Activated T-helper 1 cell treated with Interleukin-2 at 50 U/mL for 16 hours (primary cell): ENCODE data around the gene NUDT4.

Experiments
- DNase-seq: peaks from one replicate; pipeline ENCODE4 v3.0.0-alpha.2; 2020; ENCODE audit warnings: low read depth

NUDT4 gene

DNA sequence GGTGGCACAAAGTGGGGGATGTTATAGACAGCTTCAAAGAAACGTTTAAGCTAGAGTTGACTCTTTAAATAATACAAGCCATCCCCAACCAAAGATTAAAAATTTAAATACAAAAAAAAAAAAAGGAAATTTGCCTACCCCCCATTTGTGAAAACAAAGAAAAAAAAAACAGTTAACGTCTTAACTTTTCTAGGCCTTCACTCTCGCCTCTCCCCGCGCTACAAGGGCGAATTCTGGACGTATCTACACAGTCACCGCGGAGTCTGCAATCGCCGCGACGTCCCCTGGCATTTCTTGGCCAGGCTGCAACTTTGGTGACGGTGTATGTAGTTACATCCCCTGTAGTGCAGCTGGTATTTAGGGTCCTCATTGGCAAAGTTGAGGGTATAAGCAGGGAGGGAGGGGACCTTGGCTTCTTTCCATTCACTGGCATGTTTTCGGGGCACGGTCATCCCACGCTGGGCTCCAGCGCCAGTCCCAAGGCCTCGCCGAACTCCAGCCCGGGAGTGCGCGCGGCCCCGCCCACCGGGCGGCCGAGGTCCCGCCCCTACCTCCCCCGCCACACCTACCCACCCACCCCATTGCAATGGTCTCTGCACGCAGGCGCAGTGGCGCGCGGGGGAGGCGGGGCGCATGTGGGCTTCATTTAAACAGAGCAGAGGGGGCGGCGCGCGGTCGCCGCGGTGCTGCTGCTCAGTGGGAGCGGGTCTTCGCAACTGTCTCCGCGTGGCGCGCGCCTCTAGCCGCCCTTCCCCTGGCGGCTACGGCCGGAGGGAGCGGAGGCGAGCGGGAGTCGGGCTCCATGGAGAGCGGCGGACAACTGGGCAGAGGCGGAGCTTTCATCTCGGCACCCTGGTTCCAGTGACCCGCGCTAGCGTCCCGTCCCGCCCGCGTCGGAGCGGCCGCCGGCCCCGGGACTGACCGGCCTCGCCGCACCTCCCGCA, at the start of gene NUDT4:
Gene NUDT4, plus strand, starts transcription at position 674 of the 944 bp plus-strand sequence. CDS start 398 bp downstream, outside the sequence.
- peak; percentile 96 for DNase-seq

DNA sequence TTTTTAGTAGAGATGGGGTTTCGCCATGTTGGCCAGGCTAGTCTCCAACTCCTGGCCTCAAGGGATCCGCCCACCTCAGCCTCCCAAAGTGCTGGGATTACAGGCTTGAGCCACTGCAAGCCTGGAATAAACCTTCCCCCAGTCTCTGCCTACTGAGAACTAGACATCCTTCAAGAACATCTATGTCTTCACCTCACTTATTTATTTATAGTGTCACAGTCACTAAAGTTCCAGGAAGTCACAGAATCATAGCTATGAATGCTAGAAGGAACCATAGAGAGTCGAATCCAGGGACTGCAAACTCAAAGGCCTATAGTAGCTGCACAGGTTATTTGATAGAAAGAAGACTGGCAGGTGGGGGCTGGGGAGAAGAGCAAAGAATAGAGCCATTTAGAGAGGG, 44.7 kb upstream of the NUDT4 start:
- no peak for DNase-seq

DNA sequence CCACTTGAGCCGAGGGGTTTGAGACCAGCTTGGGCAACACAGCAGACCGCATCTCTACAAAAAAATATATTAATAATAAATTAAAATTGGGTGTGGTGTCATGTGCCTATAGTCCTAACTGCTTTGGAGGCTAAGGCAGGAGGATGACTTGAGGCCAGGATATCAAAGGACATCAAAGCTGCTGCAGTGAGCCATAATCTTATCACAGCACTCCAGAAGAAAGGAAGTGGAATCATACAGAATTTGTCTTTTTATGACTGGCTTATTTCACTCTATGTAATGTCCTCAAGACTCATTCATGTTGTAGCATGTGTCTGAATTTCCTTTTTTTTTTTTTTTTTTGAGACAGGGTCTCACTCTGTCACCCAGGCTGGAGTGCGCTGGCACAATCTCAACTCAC, 43.9 kb upstream of the NUDT4 start:
- DNase-seq = no peak

DNA sequence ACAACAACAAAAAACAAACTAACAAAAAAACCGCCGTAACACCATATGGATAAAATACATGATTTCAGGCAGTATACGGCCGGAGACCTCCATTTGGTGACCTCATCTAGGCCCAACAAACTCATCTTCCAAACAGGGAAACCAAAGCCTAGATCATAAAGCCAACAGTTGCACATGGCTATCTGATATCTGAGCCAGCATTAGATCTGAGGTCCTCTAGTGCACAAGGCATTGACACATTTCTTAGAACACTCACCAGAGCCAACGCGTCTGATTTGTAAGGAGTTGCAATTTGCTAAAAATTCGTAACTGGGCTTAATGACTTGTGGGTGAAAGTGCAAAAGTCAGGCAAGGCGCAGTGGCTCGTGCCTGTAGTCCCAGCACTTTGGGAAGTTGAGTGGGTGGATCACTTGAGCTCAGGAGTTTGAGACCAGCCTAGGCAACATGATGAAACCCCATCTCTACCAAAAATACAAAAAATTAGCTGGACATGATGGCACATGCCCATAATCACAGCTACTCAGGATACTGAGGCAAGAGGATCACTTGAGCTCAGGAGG, 42.0 kb upstream of the NUDT4 start:
- DNase-seq = no peak

DNA sequence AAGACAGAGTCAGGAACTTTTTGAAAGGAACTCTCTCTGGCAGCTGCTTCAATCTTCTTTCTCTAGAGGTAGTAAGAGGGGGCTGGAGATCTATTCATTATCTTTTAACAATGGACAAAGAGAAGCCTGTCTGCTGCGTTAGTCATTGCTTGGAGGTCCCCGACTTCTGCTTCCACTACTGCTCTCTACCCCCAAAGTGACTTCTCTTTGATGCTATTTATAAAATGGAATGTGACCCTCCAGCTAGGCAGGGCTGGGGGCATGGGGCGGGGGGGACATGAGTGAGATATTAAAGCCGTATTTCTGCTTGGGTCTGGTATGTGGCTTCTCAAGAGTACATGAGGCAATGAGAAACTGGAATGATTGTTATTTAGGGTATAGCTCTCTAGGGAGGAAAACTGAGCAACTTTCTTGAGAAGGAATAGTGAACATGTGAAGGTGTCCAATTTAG, 41.4 kb upstream of the NUDT4 start:
- DNase-seq = no peak

DNA sequence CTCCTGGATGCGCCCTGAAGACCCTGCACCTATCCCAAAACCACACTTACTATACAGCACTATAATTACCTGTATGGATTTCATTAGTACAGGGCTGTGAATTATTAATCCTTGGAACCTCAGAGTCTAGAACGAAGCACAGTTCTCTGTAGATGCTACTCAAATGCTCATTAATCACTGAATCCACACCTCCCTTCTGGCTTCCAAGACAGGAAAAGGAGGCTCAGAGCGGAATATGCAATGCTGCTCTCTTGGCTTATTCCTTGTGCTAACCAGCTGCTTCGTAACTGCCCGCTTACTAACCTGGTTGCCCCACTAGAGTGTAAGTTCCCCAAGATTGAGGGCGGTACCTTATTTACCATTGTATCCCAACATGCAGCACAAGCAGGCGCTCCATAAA, 39.1 kb upstream of the NUDT4 start:
- no peak for DNase-seq

DNA sequence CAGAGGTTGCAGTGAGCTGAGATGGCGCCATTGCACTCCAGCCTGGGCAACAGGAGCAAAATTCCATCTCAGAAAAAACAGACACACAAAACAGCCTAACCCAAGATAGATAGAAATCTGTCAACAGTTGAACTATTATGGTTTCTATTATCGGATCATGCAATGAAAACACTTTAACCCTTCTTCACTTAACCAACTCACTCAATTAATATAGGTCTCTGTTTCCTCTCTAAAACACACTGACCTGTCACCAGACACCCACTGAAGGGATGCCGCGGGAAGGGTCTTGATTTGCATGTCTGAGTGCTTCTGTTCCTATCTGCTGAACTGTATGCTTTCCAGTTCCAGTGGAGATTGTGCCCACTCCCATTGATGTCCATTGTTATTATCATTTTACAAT, 38.0 kb upstream of the NUDT4 start:
- no peak for DNase-seq

DNA sequence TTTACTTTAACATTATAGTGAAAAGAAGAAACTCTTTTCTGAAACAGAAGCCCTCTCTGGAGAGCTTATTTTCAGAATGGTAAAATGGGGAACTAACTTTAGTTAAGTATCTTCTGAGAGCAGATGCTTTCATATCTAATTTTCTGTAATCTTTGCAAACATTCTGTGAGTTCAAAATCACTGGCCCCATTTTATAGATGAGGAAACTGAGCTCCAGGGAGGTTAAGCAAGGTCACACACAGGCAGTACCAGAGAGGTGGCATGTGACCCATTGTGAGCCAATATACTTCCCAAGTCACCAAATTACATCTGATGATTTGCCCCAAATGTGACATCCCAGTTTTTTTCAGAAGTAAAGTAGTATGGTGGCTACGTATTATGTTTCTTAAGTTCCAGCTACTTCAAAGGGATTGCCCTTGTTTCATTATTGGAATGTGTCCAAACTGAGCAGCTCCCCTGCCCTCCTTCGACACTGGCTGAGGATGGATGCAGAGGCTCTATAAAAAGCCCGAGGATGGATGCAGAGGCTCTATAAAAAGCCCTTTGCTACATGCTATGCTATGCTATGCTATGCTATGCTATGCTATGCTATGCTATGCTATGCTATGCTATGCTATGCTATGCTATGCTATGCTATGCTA, 36.2 kb upstream of the NUDT4 start:
- no peak for DNase-seq

DNA sequence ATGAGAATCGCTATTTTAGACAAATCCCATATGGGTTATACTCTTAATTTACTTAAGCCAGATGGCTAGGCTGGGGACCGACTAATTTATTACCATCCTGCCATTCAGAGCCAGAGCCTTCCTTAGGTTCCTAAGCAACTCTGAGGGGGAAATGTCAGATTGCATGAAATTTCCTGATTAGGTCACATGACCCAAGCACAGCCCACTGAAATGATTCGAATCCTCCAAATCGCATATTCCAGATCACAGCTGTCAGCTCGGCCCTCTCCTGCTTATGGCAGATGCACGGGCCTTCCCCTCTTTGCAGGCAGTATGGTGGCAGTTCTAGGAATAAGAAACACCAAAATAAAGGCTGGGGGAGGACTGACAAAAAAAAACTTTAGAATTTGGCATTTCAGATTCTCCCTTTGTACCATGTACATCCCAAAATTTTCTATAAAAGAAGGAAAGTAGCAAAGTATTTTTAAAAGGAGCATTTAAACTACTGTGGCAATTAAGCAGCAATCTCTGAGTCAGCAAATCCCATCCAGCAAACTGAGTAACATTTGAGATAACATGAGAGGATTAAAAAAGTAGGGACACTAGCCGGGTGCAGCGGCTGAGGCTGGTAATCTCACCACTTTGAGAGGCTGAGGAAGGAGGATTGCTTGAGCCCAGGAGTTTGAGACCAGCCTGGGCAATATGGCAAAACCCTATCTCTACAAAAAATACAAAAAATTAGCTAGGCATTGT, 30.5 kb upstream of the NUDT4 start:
- no peak for DNase-seq

DNA sequence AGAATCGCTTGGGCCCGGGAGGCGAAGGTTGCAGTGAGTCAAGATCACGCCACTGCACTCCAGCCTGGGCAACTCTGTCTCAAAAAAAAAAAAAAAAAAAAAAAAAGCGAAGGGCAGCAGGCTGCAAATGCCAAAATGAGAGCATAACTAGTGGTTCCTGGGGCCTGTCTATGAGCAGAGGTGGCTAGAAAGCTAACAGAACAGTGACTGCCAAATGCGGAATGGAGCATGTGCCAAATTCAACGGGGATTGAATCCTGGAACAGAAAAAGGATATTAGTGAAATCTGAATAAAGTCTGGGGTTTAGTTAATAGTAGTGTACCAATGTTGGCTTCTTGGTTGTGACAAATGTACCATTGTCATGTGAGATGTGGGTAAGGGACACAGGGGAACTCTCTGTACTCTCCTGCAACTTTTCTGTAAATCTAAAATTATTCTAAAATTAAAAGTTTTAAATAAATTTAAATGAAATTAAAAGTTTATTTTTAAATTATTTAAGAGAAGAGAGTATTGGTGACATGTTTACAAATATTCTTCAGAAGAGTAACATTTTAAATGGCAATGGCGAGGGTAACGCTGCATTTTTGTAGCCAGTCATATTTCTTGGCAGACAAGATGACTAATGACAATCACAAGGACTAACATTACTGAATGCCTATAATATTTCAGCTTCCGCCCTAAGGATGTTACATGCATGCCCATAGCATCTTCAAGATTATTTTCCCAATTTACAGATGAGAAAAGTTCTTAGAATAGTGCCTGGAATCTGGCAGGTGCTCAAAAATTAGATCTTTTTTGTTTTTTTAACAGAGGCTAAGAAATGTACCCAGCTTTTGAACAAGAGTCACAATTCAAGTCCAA, 28.9 kb upstream of the NUDT4 start:
- DNase-seq = no peak

DNA sequence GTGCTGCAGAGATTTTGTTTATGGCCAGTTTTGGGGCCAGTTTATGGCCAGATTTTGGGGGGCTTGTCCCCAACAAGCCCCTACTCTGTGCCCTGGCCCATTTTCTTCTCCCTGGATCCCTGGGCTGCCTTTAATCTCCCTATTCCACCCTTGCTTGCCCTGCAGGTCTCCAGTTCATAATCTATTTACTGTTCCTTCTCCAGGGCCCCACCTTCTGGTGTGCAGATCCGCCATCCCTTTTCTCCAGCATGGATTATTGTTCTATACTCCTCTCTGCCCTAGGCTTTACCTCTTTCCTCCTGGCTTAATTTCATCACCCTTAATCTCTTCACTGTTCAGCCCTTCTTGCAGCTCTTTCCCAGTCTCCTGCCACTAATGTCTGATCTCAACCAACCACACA, 26.0 kb upstream of the NUDT4 start:
- no peak for DNase-seq

DNA sequence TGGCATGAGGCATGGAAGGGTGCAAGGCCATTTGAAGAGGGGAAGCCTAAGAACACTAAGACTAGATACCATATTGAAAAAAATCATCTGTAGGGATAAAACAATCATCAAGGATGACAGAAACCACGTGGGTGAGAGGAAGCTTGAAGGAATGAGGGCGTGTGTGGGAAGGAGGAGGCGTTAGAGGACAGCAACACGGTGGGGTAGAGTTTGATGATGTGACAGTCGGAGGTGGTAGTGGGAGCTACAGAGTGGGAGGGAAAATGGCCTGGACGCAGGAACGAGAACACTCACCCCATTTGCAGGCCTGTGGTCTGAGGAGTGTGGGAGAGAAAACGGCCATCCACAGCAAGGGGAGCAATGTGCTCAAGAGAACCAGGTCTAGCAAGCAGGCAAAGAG, 25.4 kb upstream of the NUDT4 start:
- no peak for DNase-seq

DNA sequence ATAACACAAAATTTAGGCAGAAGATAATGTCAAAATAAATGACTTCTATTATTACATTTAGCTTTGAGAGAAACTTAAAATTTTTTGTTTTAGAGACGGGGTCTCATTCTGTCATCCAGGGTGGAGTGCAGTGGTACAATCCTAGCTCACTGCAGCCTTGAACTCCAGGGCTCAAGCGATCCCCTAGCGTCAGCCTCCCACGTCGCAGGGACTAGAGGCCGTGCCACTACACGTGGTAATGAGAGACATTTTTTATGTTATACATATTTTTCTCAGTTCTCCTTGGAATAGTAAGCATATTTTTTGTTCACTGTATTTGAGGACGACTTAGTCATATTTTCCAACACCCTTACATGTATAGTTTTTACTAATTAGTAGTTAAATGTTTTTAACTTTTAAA, 21.5 kb upstream of the NUDT4 start:
- no peak for DNase-seq

DNA sequence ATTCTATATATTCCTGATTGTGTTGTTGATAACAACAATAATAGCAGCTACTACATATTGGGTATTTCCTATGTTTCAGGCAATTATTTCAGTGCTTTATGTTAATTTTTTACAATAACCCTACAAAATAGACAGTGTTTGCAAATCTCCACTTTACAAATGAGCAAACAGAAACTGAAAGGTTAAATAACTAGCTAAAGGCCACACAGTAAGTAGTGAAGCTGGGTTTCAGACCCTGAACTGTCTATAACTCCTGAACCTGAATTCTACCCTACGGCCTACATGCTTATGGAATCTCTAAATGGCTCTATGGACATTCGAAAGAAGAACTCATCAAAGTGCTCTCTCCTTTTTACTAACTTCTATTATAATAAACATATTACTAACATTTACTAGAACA, 19.7 kb upstream of the NUDT4 start:
- DNase-seq = no peak

DNA sequence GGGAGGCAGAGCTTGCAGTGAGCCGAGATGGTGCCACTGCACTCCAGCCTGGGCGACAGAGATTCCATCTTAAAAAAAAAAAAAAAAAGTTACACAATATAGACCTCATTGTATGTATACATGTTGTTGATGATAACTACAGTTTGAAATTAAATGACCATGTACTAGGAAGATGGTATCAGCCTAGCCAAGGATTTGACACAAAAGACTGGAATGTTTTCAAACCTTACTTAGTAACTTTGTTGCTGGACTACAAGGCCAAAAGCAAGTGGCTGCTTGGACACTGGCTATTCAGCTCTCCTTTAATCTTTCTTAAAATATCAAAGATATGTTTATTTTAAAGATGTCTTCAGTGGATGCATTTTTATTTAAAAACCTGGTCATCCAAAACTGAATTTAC, 18.9 kb upstream of the NUDT4 start:
- DNase-seq = no peak

DNA sequence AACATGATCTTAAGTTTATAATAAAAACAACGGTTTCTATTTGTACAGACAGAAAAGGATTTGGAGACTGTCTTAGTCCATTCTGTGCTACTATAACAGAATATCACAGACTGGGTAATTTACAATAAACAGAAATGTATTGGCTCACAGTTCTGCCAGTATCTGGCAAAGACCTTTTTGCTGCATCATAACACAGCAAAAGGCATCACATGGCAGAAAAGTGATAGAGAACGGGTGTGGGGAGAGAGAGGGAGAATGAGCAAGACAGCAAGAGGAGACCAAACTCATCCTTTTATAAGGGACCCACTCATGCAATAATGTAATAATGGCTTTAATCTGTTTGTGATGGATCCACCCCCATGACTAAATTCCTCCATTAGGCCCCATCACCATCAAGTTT, 17.0 kb upstream of the NUDT4 start:
- DNase-seq = no peak

DNA sequence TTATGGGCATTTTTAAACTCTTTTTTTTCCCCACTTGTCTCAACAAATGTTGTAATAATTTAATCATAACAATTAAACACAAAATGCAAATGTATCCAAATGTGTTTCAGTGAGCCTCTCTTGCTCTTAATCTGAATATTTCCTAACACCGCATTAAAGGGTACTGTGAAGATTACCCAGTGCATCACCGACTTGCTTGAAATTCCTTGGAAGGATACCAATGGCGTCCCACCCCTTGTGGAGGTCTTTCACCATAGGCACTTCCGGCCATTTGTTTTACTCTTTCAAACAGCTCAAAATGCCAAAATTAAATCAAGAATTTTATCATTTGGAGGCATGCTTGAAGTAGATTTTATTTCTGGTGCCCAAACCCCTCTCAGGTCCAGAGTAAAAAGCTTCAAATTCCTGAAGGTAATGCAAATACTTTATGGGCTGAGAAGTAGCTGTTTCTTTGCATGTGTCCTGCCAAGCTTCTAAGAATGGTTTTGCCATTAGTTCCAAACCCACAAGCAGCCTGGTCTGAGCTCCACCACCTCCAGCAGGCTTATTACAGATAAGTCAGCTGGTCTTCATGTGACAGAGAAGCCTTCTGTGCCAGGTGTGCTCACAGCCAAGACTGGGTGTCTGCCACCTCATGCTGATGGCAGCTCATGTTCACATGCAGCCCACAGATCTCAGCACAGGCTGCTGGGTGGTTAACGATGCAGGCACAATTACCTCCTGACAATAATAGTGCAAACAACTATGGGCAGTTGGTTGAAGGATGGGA, 16.4 kb upstream of the NUDT4 start:
- DNase-seq = no peak

DNA sequence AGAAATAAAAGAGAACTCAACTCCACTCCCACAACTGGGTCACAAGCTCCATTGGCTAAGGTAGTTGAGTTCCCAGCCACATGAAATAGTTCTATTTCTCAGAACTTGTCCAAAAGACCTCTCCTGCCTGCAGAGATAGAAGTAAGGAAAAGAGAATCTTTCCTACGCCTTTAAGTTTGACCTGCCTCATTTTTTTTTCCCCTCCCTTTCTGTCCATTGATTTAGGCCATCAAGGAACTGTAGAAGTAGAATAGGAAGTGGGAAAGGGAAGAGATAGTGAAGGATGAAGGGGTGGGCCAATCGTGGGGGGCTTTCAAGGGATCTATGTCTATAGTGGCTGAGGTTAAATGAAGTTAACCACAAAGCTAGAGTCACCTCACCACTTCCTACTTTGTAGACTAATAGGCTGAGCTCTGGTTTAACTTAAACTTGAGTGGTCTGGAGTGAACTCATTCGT, 13.9 kb upstream of the NUDT4 start:
- no peak for DNase-seq

DNA sequence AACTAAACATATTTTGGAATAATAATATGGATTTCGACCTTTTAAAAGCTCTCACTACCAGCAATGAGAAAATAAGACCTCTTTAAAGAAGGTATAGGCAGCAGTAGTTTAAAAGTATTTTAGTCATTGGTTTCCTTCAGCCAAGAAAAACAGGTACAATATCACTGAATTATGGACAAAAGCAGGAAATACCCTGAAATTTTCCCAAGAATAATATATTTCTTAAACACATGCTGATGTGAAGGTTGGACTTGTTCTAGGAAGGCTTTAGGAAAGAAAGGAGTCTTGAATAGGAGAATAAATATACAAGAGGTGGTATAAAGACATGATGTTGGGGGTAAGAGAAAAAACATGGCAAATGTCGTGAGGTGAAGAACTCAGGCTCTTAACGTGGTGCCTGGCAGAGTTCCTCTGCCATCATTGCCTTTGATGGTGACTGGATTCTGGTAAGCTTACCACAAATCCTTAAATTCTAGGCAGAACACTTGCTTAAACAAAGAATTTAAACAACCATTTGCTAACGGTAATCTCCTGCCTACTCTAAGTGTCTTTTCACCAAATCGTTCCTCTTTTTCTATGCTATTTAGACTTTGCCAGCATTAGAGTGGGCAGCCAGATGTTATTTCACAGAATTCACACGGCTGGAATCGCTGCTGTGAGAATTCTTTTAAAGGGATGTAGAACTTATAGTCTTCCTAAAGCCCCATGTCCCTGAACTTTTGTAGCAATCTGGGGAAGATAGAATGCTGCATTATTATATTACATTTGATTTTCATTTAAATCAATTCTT, 11.9 kb upstream of the NUDT4 start:
- no peak for DNase-seq

DNA sequence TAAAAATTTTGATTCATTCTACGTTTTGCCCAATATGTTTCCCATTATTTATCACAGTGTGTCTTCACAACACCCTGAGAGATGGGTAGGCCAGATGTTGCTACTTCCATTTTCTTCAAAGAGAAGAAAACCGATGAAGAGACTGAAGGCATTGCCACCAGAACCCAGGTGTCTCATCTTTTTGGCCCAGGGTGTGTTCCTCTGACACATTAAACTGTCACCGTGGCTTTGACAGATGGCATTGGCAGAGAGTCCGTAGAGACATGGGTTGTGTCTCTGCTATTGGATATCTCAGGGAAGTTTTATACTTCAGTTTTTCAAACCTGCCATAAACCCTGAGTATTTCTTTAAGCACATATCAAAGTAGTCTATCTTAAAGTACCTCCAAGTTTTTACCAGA, 11.3 kb upstream of the NUDT4 start:
- DNase-seq = no peak
